HFF-Myc (cell line): ENCODE data around the gene CDH4.

Experiments
- DNase-seq: peaks from one replicate; pipeline ENCODE4 v3.0.0-alpha.2; 2011; ENCODE audit warnings: low read depth; ENCODE audit errors: extremely low read depth
- H3K4me3 ChIP-seq: replicated peaks from 2 replicates; pipeline ENCODE4 v1.5.1; 2011; ENCODE audit warnings: low read depth, mild to moderate bottlenecking, control low read depth, low read length
- CTCF ChIP-seq: IDR thresholded peaks from 2 replicates; pipeline ENCODE4 v1.5.1; 2012; ENCODE audit warnings: mild to moderate bottlenecking, low read depth, low read length, control low read depth; ENCODE audit errors: missing control alignments

Gene CDH4

GRCh38 chr20:61608275-61609085, 356.4 kb downstream of the CDH4 start:
- no peak for TF ChIP-seq CTCF
- DNase-seq = no peak
- H3K4me3 ChIP-seq = no peak overlapping the region

- TF ChIP-seq CTCF = no peak
- no peak overlapping the region for H3K4me3 ChIP-seq
- DNase-seq = no peak
Measured at GRCh38 chr20:61609461-61609860, 357.4 kb downstream of the CDH4 start.

- TF ChIP-seq CTCF = no peak
- no peak overlapping the region for H3K4me3 ChIP-seq
- no peak for DNase-seq
Measured at GRCh38 chr20:61611401-61612180, 359.5 kb downstream of the CDH4 start.

GRCh38 chr20:61613917-61614705, 362.1 kb downstream of the CDH4 start:
- DNase-seq = no peak
- no peak overlapping the region for H3K4me3 ChIP-seq
- TF ChIP-seq CTCF = no peak

- no peak overlapping the region for H3K4me3 ChIP-seq
- no peak for TF ChIP-seq CTCF
- DNase-seq = no peak
Measured at GRCh38 chr20:61614706-61615100, 362.6 kb downstream of the CDH4 start.

GRCh38 chr20:61615806-61616205, 363.7 kb downstream of the CDH4 start:
- DNase-seq = no peak
- H3K4me3 ChIP-seq = no peak overlapping the region
- no peak for TF ChIP-seq CTCF
